HG03196 (cell line): ENCODE measurements around the gene MGA.
A peak's percentile ranks its signal among the peaks of the same experiment; 100 is the strongest.

Experiments
- ATAC-seq: cut with Tn5 transposase; IDR thresholded peaks from one replicate; pipeline ENCODE4 v1.9.1; 2021; ENCODE audit not compliant: unreplicated experiment

MGA gene

GRCh38 chr15:41660235-41661077, at the start of gene MGA:
TSS of gene MGA (plus strand) at chr15:41660405.
- peak; percentile 66 for ATAC-seq

GRCh38 chr15:41620536-41621199, 39.5 kb upstream of the MGA start:
- ATAC-seq = no peak

- ATAC-seq = no peak
These were observed 38.7 kb upstream of the MGA start for GRCh38 chr15:41621200-41622193.

GRCh38 chr15:41622901-41623300, 37.3 kb upstream of the MGA start:
- no peak for ATAC-seq

- no peak for ATAC-seq
These were observed 33.0 kb upstream of the MGA start for GRCh38 chr15:41627203-41627602.

GRCh38 chr15:41629463-41629862, 30.7 kb upstream of the MGA start:
- ATAC-seq = no peak

DNA sequence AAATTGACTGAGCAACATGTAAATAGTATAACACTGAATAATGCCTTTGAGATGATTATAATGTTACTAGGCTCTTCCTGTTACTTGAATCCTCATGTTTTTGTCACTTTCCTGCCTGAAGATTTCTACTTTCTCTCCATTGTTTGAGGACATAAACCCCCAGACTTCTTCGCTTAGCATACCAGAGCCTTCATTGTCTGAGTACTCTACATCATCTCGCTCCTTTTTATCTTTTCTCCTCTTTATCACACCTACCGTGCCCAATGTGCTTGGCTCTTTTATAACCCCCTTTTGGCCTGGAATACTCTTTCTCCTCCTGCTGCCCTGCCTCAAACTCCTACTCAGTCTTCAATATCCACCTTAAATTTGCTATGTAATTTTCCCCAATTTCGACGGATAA, 30.3 kb upstream of the MGA start:
- no peak for ATAC-seq

DNA sequence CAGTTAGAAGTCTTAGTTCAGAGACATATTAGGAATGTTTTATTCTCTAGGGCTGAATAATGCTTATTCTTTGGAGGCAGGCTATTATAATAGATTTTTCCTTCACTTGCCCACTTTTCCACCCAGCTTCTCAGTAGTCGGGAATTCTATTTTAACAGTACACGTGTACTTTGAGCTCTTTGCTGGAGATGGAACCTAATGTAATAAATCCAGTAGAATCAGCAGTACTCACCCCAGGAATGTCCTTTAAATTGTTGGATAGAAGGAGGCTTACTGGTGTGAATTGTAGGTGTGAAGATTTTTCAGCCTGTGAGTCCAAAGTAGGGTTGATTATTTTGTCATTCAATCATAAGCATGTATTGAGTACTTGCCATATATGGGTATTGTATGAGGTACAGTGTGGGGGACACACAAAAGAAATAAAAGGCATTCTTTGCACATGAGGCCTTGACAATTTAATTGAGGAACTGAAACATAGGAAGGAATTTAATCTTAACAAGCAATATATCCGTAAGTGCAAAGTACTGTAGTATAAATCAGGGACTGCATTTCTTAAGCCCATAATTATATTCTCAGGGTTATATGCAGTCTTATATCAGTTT, 29.5 kb upstream of the MGA start:
- ATAC-seq = no peak

GRCh38 chr15:41631880-41632470, 28.2 kb upstream of the MGA start:
- no peak for ATAC-seq

GRCh38 chr15:41633609-41634008, 26.6 kb upstream of the MGA start:
- no peak for ATAC-seq

DNA sequence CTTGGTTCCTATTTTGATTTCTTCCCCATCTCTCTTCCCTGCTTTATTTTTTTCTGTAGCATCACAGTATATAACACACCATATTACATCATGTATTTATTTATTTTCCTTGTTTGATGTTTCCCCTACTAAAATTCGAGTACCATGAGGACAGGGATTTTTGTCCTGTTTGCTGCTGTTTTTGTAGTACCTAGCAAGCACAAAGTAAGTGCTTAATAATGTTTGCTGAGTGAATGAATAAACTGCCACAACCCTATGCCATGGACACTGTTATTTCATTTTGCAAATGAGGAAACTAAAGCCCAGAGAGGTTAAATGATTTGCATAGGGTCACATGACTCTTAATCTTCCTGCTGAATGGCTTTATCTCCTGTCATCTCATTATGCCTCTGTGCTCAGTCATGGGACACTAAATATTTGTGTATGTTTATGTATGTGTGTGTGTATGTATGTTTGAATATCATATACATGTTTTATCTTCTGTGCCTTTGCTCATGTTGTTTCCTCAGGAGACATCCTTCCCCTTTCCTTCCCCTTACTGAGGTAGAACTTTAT, 26.1 kb upstream of the MGA start:
- no peak for ATAC-seq

- ATAC-seq = no peak
These were observed 23.1 kb upstream of the MGA start for GRCh38 chr15:41637086-41637485.

GRCh38 chr15:41640985-41641384, 19.2 kb upstream of the MGA start:
- no peak for ATAC-seq

DNA sequence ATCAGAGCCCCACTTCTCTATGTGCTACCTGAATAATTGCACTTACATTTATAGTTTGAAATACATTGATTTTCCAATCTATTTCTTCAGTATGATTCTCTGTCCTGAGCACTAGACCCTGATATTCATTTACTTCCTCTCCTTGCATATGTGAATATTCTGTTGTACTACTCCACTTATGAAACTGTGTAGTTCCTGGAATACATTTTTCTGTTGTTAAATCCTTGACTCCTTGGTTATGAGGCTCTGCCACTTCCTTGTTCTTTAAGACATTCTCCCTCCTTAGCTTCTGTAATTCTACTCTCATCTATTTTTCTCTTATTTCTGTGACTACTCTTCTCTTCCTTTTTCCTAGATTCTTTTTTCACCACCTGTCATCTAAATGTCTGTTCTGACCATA, 12.9 kb upstream of the MGA start:
- ATAC-seq = no peak

DNA sequence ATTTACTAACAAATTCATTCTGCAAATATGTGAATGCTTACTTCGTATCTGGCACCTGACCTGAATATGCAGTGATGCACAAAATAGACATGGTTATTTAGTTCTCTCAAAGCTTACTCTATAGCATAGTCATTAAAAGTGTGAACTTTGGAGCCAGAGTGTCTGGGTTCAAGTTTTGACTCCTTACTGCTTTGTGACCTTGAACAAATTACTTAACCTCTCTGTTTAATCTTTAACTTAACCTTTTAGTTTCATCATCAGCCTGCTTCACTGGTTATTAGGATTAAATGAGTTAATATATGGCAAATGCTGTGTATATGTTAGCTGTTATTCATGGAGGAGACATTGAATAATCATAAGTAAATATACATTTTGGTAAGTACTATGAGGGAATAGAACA, 12.1 kb upstream of the MGA start:
- no peak for ATAC-seq

DNA sequence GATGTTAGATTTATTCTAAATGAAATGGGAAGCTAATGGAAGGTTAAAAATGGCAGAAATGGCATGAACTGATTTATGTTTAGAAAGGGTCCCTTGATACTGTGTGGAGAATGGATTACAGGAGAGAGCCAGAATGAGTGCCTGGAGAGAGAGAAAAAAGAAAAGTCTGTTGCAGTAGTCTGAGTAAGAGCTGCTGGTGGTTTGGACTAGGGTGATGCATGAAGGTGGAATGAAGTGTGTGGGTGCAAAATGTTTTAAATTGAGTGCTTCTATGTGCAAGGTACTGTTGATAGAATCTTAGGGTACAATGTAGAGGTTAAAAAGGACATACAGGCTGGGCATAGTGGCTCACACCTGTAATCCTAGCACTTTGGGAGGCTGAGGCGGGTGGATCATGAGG, 11.4 kb upstream of the MGA start:
- ATAC-seq = no peak

GRCh38 chr15:41650806-41651205, 9.4 kb upstream of the MGA start:
- no peak for ATAC-seq

DNA sequence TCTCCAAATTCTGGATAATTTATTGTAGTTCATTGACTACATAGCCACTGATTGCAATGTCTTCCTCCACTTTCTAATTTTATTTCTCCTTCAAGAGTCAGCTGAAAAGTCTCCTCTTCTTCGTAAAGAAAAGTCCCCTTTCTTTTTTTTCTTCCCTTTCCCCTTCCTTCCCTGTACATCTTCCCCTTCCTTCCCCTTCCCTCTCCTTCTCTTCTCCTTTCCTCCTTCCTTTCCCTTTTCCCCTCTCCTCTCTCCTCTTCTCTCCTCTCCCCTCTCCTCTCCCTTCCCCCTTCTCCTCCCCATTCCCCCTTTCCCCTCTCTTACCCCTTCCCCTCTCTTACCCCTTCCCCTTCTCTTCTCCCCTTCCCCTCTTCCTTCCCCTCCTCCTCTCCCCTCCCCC, 8.8 kb upstream of the MGA start:
- ATAC-seq = no peak

- no peak for ATAC-seq
These were observed 6.4 kb upstream of the MGA start for GRCh38 chr15:41653760-41654159.

GRCh38 chr15:41655716-41656115, 4.5 kb upstream of the MGA start:
- ATAC-seq = no peak
